Activated CD8-positive, alpha-beta T cell treated with anti-CD3 and anti-CD28 coated beads for 36 hours (primary cell): ENCODE data around the gene RFNG. TPM values are rescaled to one million over a fixed set of nuclear protein-coding genes. Genes with fewer than 3 reads are reported as not detected.

Experiments used
- ATAC-seq: fragments of 200-7000 bp; cut with Tn5 transposase; one replicate; pipeline ENCODE4 v1.10.0; 2021; ENCODE audit warnings: mild to moderate bottlenecking, moderate library complexity
- CTCF ChIA-PET: fragments of 350-600 bp; sonication (Branson Sonifier 250); formaldehyde crosslinking; loops from one replicate; lab custom pipeline; 2021; ENCODE audit warnings: antibody characterized with exemption; lab: Charles Lee
- POLR2A ChIA-PET: fragments of 350-600 bp; sonication (Branson Sonifier 250); formaldehyde crosslinking; loops from one replicate; lab custom pipeline; 2021; ENCODE audit warnings: antibody characterized with exemption; lab: Charles Lee
- DNase-seq: peaks from one replicate; pipeline ENCODE4 v3.0.0-alpha.2; 2020
- H3K27ac Mint-ChIP-seq: one replicate; pipeline ENCODE4 v1.8.0; 2021; ENCODE audit warnings: mild to moderate bottlenecking, mixed read lengths
- H3K27me3 Mint-ChIP-seq: one replicate; pipeline ENCODE4 v1.8.0; 2021; ENCODE audit warnings: mixed read lengths
- H3K36me3 Mint-ChIP-seq: one replicate; pipeline ENCODE4 v1.8.0; 2021; ENCODE audit warnings: low read depth, mixed read lengths
- H3K4me1 Mint-ChIP-seq: one replicate; pipeline ENCODE4 v1.8.0; 2021; ENCODE audit warnings: low read depth, mixed read lengths
- H3K4me3 Mint-ChIP-seq: one replicate; pipeline ENCODE4 v1.8.0; 2021; ENCODE audit warnings: mild to moderate bottlenecking, moderate library complexity, mixed read lengths
- H3K9me3 Mint-ChIP-seq: one replicate; pipeline ENCODE4 v1.8.0; 2021; ENCODE audit warnings: mixed read lengths
- CTCF ChIP-seq: fragments of 200-600 bp; IDR thresholded peaks from one replicate; pipeline ENCODE4 v1.8.0; 2022; ENCODE audit warnings: antibody characterized with exemption, mild to moderate bottlenecking
- intact Hi-C: fragments of 100-400 bp; cut with micrococcal nuclease; formaldehyde crosslinking; loops from one replicate; pipeline ENCODE4 v1.10.0; 2022
- total RNA-seq, 2 experiments: library from RNA; stranded (reverse); gene quantifications; one replicate each; pipeline ENCODE4 v1.2.3, GENCODE V29; 2021

RFNG gene
- total RNA-seq, 2 experiments from 2014 or later, result 14.2 to 15.3 TPM

- POLR2A ChIA-PET, result interaction anchor here (1.0 to 1.1 kb wide), 2 partner anchors 16 to 84 kb away, joined by 3 read pairs; no protein-coding TSS in a partner anchor
- intact Hi-C loops, result no loop called here
- no peaks in the 10 kb centered on the region for H3K9me3 Mint-ChIP-seq
Observed at GRCh38 chr17:82012640-82013295, 38.8 kb downstream of the RFNG start.

GRCh38 chr17:82012261-82012639 lies 39.4 kb downstream of the RFNG start:
- DNase-seq (no peak), ATAC-seq (no peak)
- no peaks in the 10 kb centered on the region for H3K27me3 Mint-ChIP-seq
- ChIA-PET CTCF (interaction anchor here (2.1 kb wide), 1 partner anchor 53 kb away, joined by 5 read pairs; no protein-coding TSS in a partner anchor), POLR2A (no interaction called here)
- TF ChIP-seq CTCF, result no peak
- H3K36me3 Mint-ChIP-seq, result no peaks in the 10 kb centered on the region
- intact Hi-C loops, result no loop called here
- H3K9me3 Mint-ChIP-seq, result no peaks in the 10 kb centered on the region
- H3K4me1 Mint-ChIP-seq, result peaks cover 6% of the 10 kb centered on the region
- no peak overlapping the region for H3K27ac Mint-ChIP-seq
- no peak overlapping the region for H3K4me3 Mint-ChIP-seq

More at GRCh38 chr17:82012640-82013295, 38.8 kb downstream of the RFNG start:
- DNase-seq (no peak), ATAC-seq (no peak)
- Mint-ChIP-seq H3K27ac (no peak overlapping the region), H3K27me3 (no peaks in the 10 kb centered on the region), H3K4me3 (no peak overlapping the region), H3K4me1 (peaks cover 6% of the 10 kb centered on the region), H3K36me3 (no peaks in the 10 kb centered on the region)
- no peak for TF ChIP-seq CTCF
- CTCF ChIA-PET, result interaction anchor here (0.9 to 2.1 kb wide), 2 partner anchors 17 to 53 kb away, joined by 3 to 5 read pairs; no protein-coding TSS in a partner anchor

GRCh38 chr17:82011617-82012187 lies 39.9 kb downstream of the RFNG start:
- Mint-ChIP-seq H3K4me3 (no peak overlapping the region), H3K27ac (no peak overlapping the region), H3K4me1 (peaks cover 6% of the 10 kb centered on the region), H3K27me3 (no peaks in the 10 kb centered on the region), H3K9me3 (no peaks in the 10 kb centered on the region), H3K36me3 (no peaks in the 10 kb centered on the region)
- DNase-seq, result no peak
- no peak for ATAC-seq
- no peak for TF ChIP-seq CTCF
- POLR2A ChIA-PET, result interaction anchor here (0.9 kb wide), 1 partner anchor 15 kb away, joined by 3 read pairs; no protein-coding TSS in a partner anchor
- intact Hi-C loops, result no loop called here
- CTCF ChIA-PET, result interaction anchor here (0.7 to 2.1 kb wide), 2 partner anchors 44 to 52 kb away, joined by 3 to 5 read pairs; no protein-coding TSS in a partner anchor

GRCh38 chr17:82010575-82011525 lies 40.8 kb downstream of the RFNG start:
- Mint-ChIP-seq H3K27me3 (no peaks in the 10 kb centered on the region), H3K36me3 (no peaks in the 10 kb centered on the region), H3K27ac (no peak overlapping the region), H3K4me1 (peaks cover 6% of the 10 kb centered on the region), H3K9me3 (no peaks in the 10 kb centered on the region), H3K4me3 (no peak overlapping the region)
- ATAC-seq, result no peak
- no peak for DNase-seq
- intact Hi-C loops, result no loop called here
- CTCF ChIA-PET, result interaction anchor here (0.7 to 1.6 kb wide), 3 partner anchors 9 to 44 kb away, joined by 3 to 7 read pairs (median 4); no protein-coding TSS in a partner anchor
- TF ChIP-seq CTCF, result no peak
- POLR2A ChIA-PET, result interaction anchor here (0.9 kb wide), 1 partner anchor 14 kb away, joined by 3 read pairs; no protein-coding TSS in a partner anchor
